SHP77 (cell line): Measurements from ENCODE around the gene MBD4.

Experiments
- DNase-seq, 2 experiments: peaks; one replicate each; lab custom pipeline; 2025; lab: John Stamatoyannopoulos, UW

Gene MBD4

GRCh38 chr3:129382366-129382765, 57.4 kb downstream of the MBD4 start:
- no peak for DNase-seq
